DND-41 (cell line): Measurements from ENCODE around the gene TMEM181.

Experiments
- ATAC-seq: fragments of 200-7000 bp; cut with Tn5 transposase; 3 replicates; pipeline ENCODE4 v1.9.1; 2021; ENCODE audit warnings: low read depth; ENCODE audit not compliant: insufficient read depth
- DNase-seq: peaks from one replicate; pipeline ENCODE4 v3.0.0-alpha.2; 2020
- H2AFZ ChIP-seq: 2 replicates; pipeline ENCODE4 v1.6.0; 2012; ENCODE audit warnings: low read depth, low read length
- H3K27ac ChIP-seq: 2 replicates; pipeline ENCODE4 v1.5.1; 2012; ENCODE audit warnings: low read length, inconsistent platforms
- H3K27me3 ChIP-seq: fragments of 200-600 bp; sonication (generic); 2 replicates; pipeline ENCODE4 v1.6.0; 2012; ENCODE audit warnings: low read length, mild to moderate bottlenecking, inconsistent platforms; ENCODE audit not compliant: insufficient read depth, poor library complexity
- H3K36me3 ChIP-seq: 2 replicates; pipeline ENCODE4 v1.5.1; 2012; ENCODE audit warnings: low read length, inconsistent platforms; ENCODE audit not compliant: insufficient read depth
- H3K4me1 ChIP-seq: 2 replicates; pipeline ENCODE4 v1.5.1; 2012; ENCODE audit warnings: mild to moderate bottlenecking, low read length; ENCODE audit not compliant: insufficient read depth
- H3K4me2 ChIP-seq: 2 replicates; pipeline ENCODE4 v1.6.0; 2012; ENCODE audit warnings: mild to moderate bottlenecking, moderate library complexity, low read length, inconsistent platforms; ENCODE audit not compliant: insufficient read depth
- H3K4me3 ChIP-seq, 2 experiments: fragments of 200-600 bp in 1 of 2; shearing (Covaris generic) in 1 of 2; 2 replicates each; pipeline ENCODE4 v1.5.1; 2012 to 2016; ENCODE audit warnings: inconsistent platforms in 2 of 2, low read length in 2 of 2, mild to moderate bottlenecking in 2 of 2, low read depth in 1 of 2, moderate library complexity in 1 of 2
- H3K79me2 ChIP-seq: 2 replicates; pipeline ENCODE4 v1.6.0; 2012; ENCODE audit warnings: low read length, inconsistent platforms; ENCODE audit not compliant: insufficient read depth
- H3K9ac ChIP-seq: 2 replicates; pipeline ENCODE4 v1.6.0; 2012; ENCODE audit warnings: low read depth, mild to moderate bottlenecking, inconsistent platforms, low read length, moderate library complexity
- H3K9me3 ChIP-seq: 2 replicates; pipeline ENCODE4 v1.5.1; 2012; ENCODE audit warnings: low read length, moderate library complexity, mild to moderate bottlenecking, inconsistent platforms; ENCODE audit not compliant: insufficient read depth, severe bottlenecking
- H4K20me1 ChIP-seq: 2 replicates; pipeline ENCODE4 v1.6.0; 2012; ENCODE audit warnings: low read length; ENCODE audit not compliant: insufficient read depth
- CTCF ChIP-seq: IDR thresholded peaks from 2 replicates; pipeline ENCODE4 v1.5.1; 2012; ENCODE audit warnings: borderline replicate concordance, low read length, moderate library complexity, mild to moderate bottlenecking; ENCODE audit not compliant: poor library complexity, severe bottlenecking; ENCODE audit errors: extremely low read depth
- EZH2 ChIP-seq: IDR thresholded peaks from 3 replicates; pipeline ENCODE4 v1.6.1; 2012; ENCODE audit warnings: borderline replicate concordance, low read depth, mild to moderate bottlenecking, moderate library complexity, low read length, inconsistent platforms; ENCODE audit not compliant: severe bottlenecking

Gene TMEM181

GRCh38 chr6:158646023-158646910 lies 86.4 kb downstream of the TMEM181 start:
- no peak for TF ChIP-seq CTCF
- TF ChIP-seq EZH2: no peak
- peaks cover 43% of the 10 kb centered on the region for H3K4me1 ChIP-seq
- no peak overlapping the region for H3K4me2 ChIP-seq
- no peaks in the 10 kb centered on the region for H3K9me3 ChIP-seq
- peaks cover 29% of the 10 kb centered on the region for H3K79me2 ChIP-seq
- H3K9ac ChIP-seq: no peak overlapping the region
- no peak overlapping the region for H3K27ac ChIP-seq
- peaks cover 4% of the 10 kb centered on the region; the same call in 1 of the 2 replicates for H4K20me1 ChIP-seq
- H3K36me3 ChIP-seq: peaks cover 12% of the 10 kb centered on the region; the same call in 1 of the 2 replicates
- H3K27me3 ChIP-seq: peaks cover 24% of the 10 kb centered on the region
- H2AFZ ChIP-seq: no peak overlapping the region
- H3K4me3 ChIP-seq: no peak overlapping the region
- DNase-seq (no peak), ATAC-seq (no peak)

GRCh38 chr6:158647501-158647900 lies 87.6 kb downstream of the TMEM181 start:
- peaks cover 24% of the 10 kb centered on the region for H3K27me3 ChIP-seq

GRCh38 chr6:158648682-158649131 lies 88.8 kb downstream of the TMEM181 start:
- H3K27ac ChIP-seq: no peak overlapping the region
- H3K4me2 ChIP-seq: no peak overlapping the region
- H3K9ac ChIP-seq: no peak overlapping the region
- H3K4me3 ChIP-seq: no peak overlapping the region
- no peak overlapping the region for H2AFZ ChIP-seq
- no peak for TF ChIP-seq EZH2
- TF ChIP-seq CTCF: no peak
- DNase-seq: no peak
- H3K36me3 ChIP-seq: no peaks in the 10 kb centered on the region
- H3K27me3 ChIP-seq: peaks cover 24% of the 10 kb centered on the region
- H3K4me1 ChIP-seq: peaks cover 32% of the 10 kb centered on the region
- no peak for ATAC-seq
- H3K79me2 ChIP-seq: peaks cover 8% of the 10 kb centered on the region
- no peaks in the 10 kb centered on the region for H3K9me3 ChIP-seq
- H4K20me1 ChIP-seq: no peaks in the 10 kb centered on the region; the same call in 1 of the 2 replicates

More at GRCh38 chr6:158647501-158647900, 87.6 kb downstream of the TMEM181 start:
- no peak overlapping the region for H3K4me3 ChIP-seq
- H3K4me1 ChIP-seq: peaks cover 35% of the 10 kb centered on the region
- DNase-seq (no peak), ATAC-seq (no peak)
- H3K36me3 ChIP-seq: peaks cover 6% of the 10 kb centered on the region; the same call in 1 of the 2 replicates
- H3K9me3 ChIP-seq: no peaks in the 10 kb centered on the region
- TF ChIP-seq EZH2 (no peak), CTCF (no peak)
- no peak overlapping the region for H2AFZ ChIP-seq
- no peak overlapping the region for H3K9ac ChIP-seq
- peaks cover 20% of the 10 kb centered on the region for H3K79me2 ChIP-seq
- no peak overlapping the region for H3K27ac ChIP-seq
- no peak overlapping the region for H3K4me2 ChIP-seq
- H4K20me1 ChIP-seq: peaks cover 4% of the 10 kb centered on the region; the same call in 1 of the 2 replicates
